ENCODE results near the gene MUS81. TPM values are rescaled to one million over a fixed set of nuclear protein-coding genes. Genes with fewer than 3 reads are reported as not detected.
"Not testable (repeated sequence)": the region's sequence is repeated elsewhere in the genome, so short reads cannot be mapped to it uniquely, and the experiment has no call there.

The MUS81 gene
- total RNA-seq, 2 donors from 2014 or later = 65.2 to 77.2 TPM

GRCh38 chr11:65885231-65885630 is 25.0 kb downstream of the MUS81 start:
- H3K36me3 Mint-ChIP-seq (ENCODE audit: low read depth) = peaks cover 55% of the 10 kb centered on the region
- ATAC-seq (replicated peaks) = no peak
- H3K4me3 Mint-ChIP-seq = no peak overlapping the region
- H3K27me3 Mint-ChIP-seq = no peaks in the 10 kb centered on the region
- H3K27ac Mint-ChIP-seq = peak overlapping the region; percentile 76
- peaks cover 35% of the 10 kb centered on the region for H3K4me1 Mint-ChIP-seq
- H3K9me3 Mint-ChIP-seq = no peaks in the 10 kb centered on the region

- Mint-ChIP-seq H3K4me3 (peak overlapping the region; percentile 92), H3K27me3 (no peaks in the 10 kb centered on the region), H3K27ac (no peak overlapping the region), H3K36me3 (ENCODE audit: low read depth) (peaks cover 55% of the 10 kb centered on the region), H3K4me1 (peaks cover 31% of the 10 kb centered on the region), H3K9me3 (no peaks in the 10 kb centered on the region)
- no peak for ATAC-seq (replicated peaks)
These were observed 25.7 kb downstream of the MUS81 start for GRCh38 chr11:65885808-65886536.

GRCh38 chr11:65886826-65887722 is 26.8 kb downstream of the MUS81 start:
- H3K4me1 Mint-ChIP-seq = peaks cover 32% of the 10 kb centered on the region

GRCh38 chr11:65887723-65888162 is 27.5 kb downstream of the MUS81 start:
- peak; percentile 1 for ATAC-seq (replicated peaks)
- peak overlapping the region; percentile 92 for H3K4me3 Mint-ChIP-seq
- H3K36me3 Mint-ChIP-seq (ENCODE audit: low read depth) = peaks cover 72% of the 10 kb centered on the region
- no peaks in the 10 kb centered on the region for H3K9me3 Mint-ChIP-seq
- H3K4me1 Mint-ChIP-seq = peaks cover 39% of the 10 kb centered on the region
- H3K27me3 Mint-ChIP-seq = no peaks in the 10 kb centered on the region
- peak overlapping the region; percentile 88 for H3K27ac Mint-ChIP-seq

More at GRCh38 chr11:65886826-65887722, 26.8 kb downstream of the MUS81 start:
- peaks cover 65% of the 10 kb centered on the region for H3K36me3 Mint-ChIP-seq (ENCODE audit: low read depth)
- ATAC-seq (replicated peaks) = no peak
- peak overlapping the region; percentile 92 for H3K4me3 Mint-ChIP-seq
- H3K27me3 Mint-ChIP-seq = no peaks in the 10 kb centered on the region
- H3K9me3 Mint-ChIP-seq = no peaks in the 10 kb centered on the region
- H3K27ac Mint-ChIP-seq = peak overlapping the region; percentile 88

- ATAC-seq (replicated peaks) = peak; percentile 74
- peak within 1 kb of the TSS; percentile 88 for H3K27ac Mint-ChIP-seq
- H3K4me3 Mint-ChIP-seq = peak within 1 kb of the TSS; percentile 92
- H3K9me3 Mint-ChIP-seq = no peaks in the 10 kb centered on the region
- peaks cover 76% of the 10 kb centered on the region for H3K36me3 Mint-ChIP-seq (ENCODE audit: low read depth)
- H3K4me1 Mint-ChIP-seq = peaks cover 40% of the 10 kb centered on the region
- H3K27me3 Mint-ChIP-seq = no peaks in the 10 kb centered on the region
These were observed 28.1 kb downstream of the MUS81 start, which contains the start of gene FIBP for GRCh38 chr11:65888163-65888814. Gene FIBP (minus strand): TSS chr11:65888471. CDS start chr11:65888418, 53 bp downstream.

GRCh38 chr11:65890324-65891218 is 30.3 kb downstream of the MUS81 start, which contains the start of gene CCDC85B:
Gene CCDC85B (plus strand): TSS chr11:65890673. CDS start chr11:65890784, 111 bp downstream.
- H3K9me3 Mint-ChIP-seq = no peaks in the 10 kb centered on the region
- peaks cover 45% of the 10 kb centered on the region for H3K4me1 Mint-ChIP-seq
- H3K27me3 Mint-ChIP-seq = no peaks in the 10 kb centered on the region
- peak within 1 kb of the TSS; percentile 88 for H3K27ac Mint-ChIP-seq
- peak; percentile 76 for ATAC-seq (replicated peaks)
- peak within 1 kb of the TSS; percentile 92 for H3K4me3 Mint-ChIP-seq
- peaks cover 74% of the 10 kb centered on the region for H3K36me3 Mint-ChIP-seq (ENCODE audit: low read depth)

- no peak for ATAC-seq (replicated peaks)
- Mint-ChIP-seq H3K27ac (peak overlapping the region; percentile 66), H3K9me3 (no peaks in the 10 kb centered on the region), H3K36me3 (ENCODE audit: low read depth) (peaks cover 76% of the 10 kb centered on the region), H3K27me3 (no peaks in the 10 kb centered on the region), H3K4me3 (peak overlapping the region; percentile 92), H3K4me1 (peaks cover 51% of the 10 kb centered on the region)
These were observed 31.2 kb downstream of the MUS81 start for GRCh38 chr11:65891219-65892136.

GRCh38 chr11:65892137-65892540 is 31.9 kb downstream of the MUS81 start:
- ATAC-seq (replicated peaks); H3K9me3 Mint-ChIP-seq; H3K27me3 Mint-ChIP-seq: not testable (repeated sequence)
- Mint-ChIP-seq H3K36me3 (ENCODE audit: low read depth) (peaks cover 76% of the 10 kb centered on the region), H3K4me3 (peak overlapping the region; percentile 92), H3K4me1 (peaks cover 46% of the 10 kb centered on the region), H3K27ac (peak overlapping the region; percentile 66)

GRCh38 chr11:65892661-65893317 is 32.6 kb downstream of the MUS81 start:
- no peaks in the 10 kb centered on the region for H3K27me3 Mint-ChIP-seq
- H3K9me3 Mint-ChIP-seq = no peaks in the 10 kb centered on the region

GRCh38 chr11:65894034-65894591 is 33.9 kb downstream of the MUS81 start:
- peaks cover 40% of the 10 kb centered on the region for H3K4me1 Mint-ChIP-seq
- peaks cover 80% of the 10 kb centered on the region for H3K36me3 Mint-ChIP-seq (ENCODE audit: low read depth)
- no peaks in the 10 kb centered on the region for H3K27me3 Mint-ChIP-seq
- no peak for ATAC-seq (replicated peaks)
- H3K9me3 Mint-ChIP-seq = no peaks in the 10 kb centered on the region
- peak overlapping the region; percentile 92 for H3K4me3 Mint-ChIP-seq
- H3K27ac Mint-ChIP-seq = peak overlapping the region; percentile 76

More at GRCh38 chr11:65892661-65893317, 32.6 kb downstream of the MUS81 start:
- ATAC-seq (replicated peaks) = no peak
- Mint-ChIP-seq H3K27ac (peak overlapping the region; percentile 66), H3K4me1 (peaks cover 46% of the 10 kb centered on the region), H3K4me3 (peak overlapping the region; percentile 92), H3K36me3 (ENCODE audit: low read depth) (peaks cover 80% of the 10 kb centered on the region)

GRCh38 chr11:65895482-65895981 is 35.3 kb downstream of the MUS81 start:
- ATAC-seq (replicated peaks) = no peak
- H3K9me3 Mint-ChIP-seq = no peaks in the 10 kb centered on the region
- peak overlapping the region; percentile 88 for H3K4me3 Mint-ChIP-seq
- peak overlapping the region; percentile 74 for H3K27ac Mint-ChIP-seq
- H3K27me3 Mint-ChIP-seq = no peaks in the 10 kb centered on the region
- H3K36me3 Mint-ChIP-seq (ENCODE audit: low read depth) = peaks cover 79% of the 10 kb centered on the region
- peaks cover 27% of the 10 kb centered on the region for H3K4me1 Mint-ChIP-seq

All from activated T-helper 17 cell treated with anti-CD3 and anti-CD28 coated beads, Interleukin-2, amount 50 U/mL, for 72 hours (primary cell).